ENCODE data around the gene SCNN1B. TPM values are rescaled to one million over a fixed set of nuclear protein-coding genes. Genes with fewer than 3 reads are reported as not detected.

The SCNN1B gene
- total RNA-seq, 1 experiment from 2014 or later: 2.5 TPM

DNA sequence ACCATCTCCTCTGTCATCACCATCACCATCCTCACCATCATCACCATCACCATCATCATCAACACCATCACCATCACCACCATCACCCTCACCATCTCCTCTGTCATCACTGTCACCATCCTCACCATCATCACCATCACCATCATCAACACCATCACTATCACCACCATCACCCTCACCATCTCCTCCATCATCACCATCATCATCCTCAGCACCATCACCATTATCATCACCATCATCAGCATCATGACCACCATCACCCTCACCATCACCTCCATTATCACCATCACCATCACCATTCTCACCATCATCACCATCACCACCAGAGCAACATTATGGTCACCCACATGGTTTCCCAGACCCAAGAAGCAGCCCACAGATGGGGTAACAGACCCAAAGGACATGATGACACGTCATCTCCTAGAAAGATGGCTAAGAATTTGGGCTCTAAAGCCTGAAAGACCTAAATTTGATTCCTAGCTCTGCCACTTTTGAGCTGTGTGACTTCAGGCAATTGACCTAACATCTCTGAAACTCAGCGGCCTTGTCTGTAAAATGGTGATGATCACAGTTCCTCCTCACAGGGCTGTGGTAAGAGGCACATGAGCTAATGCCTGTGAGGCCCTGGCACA lies 14.6 kb downstream of the SCNN1B start:
- Histone ChIP-seq H3K4me1 (ENCODE audit: insufficient read depth, low read length, poor library complexity, severe bottlenecking) (no peaks in the 10 kb centered on the region), H3K27me3 (replicated peaks; ENCODE audit: insufficient read depth, low read depth, low read length, poor library complexity) (no peaks in the 10 kb centered on the region), H3K9me3 (ENCODE audit: low read depth, low read length, poor library complexity, severe bottlenecking) (no peaks in the 10 kb centered on the region), H3K36me3 (ENCODE audit: insufficient read depth, low read length, poor library complexity, severe bottlenecking) (no peaks in the 10 kb centered on the region), H3K4me3 (ENCODE audit: low read depth, low read length, poor library complexity, severe bottlenecking) (no peak overlapping the region), H3K27ac (ENCODE audit: low read depth, low read length, poor library complexity, severe bottlenecking) (no peak overlapping the region)
- intact Hi-C loops (cut with micrococcal nuclease; ENCODE audit: unreplicated experiment): no loop called here
- CTCF ChIA-PET: no interaction called here
- no TSS peak for BruUV-seq (replicated peaks)
- DNase-seq (ENCODE audit: low spot score): no peak
- no peak for TF ChIP-seq CTCF (conservative IDR thresholded peaks at IDR 0.05; ENCODE audit: low read depth, low read length)
- no peak for TF ChIP-seq EZH2 (IDR thresholded peaks at IDR 0.05; ENCODE audit: borderline replicate concordance, low read depth, low read length, poor library complexity, severe bottlenecking)
- POLR2A ChIA-PET (ENCODE audit: low non-redundant PET): no interaction called here

GRCh38 chr16:23317266-23317661 lies 15.2 kb downstream of the SCNN1B start:
- TF ChIP-seq EZH2 (IDR thresholded peaks at IDR 0.05; ENCODE audit: borderline replicate concordance, low read depth, low read length, poor library complexity, severe bottlenecking): no peak
- no peak for TF ChIP-seq CTCF (conservative IDR thresholded peaks at IDR 0.05; ENCODE audit: low read depth, low read length)
- Histone ChIP-seq H3K4me3 (ENCODE audit: low read depth, low read length, poor library complexity, severe bottlenecking) (no peak overlapping the region), H3K27ac (ENCODE audit: low read depth, low read length, poor library complexity, severe bottlenecking) (no peak overlapping the region), H3K4me1 (ENCODE audit: insufficient read depth, low read length, poor library complexity, severe bottlenecking) (no peaks in the 10 kb centered on the region), H3K9me3 (ENCODE audit: low read depth, low read length, poor library complexity, severe bottlenecking) (no peaks in the 10 kb centered on the region), H3K27me3 (replicated peaks; ENCODE audit: insufficient read depth, low read depth, low read length, poor library complexity) (no peaks in the 10 kb centered on the region), H3K36me3 (ENCODE audit: insufficient read depth, low read length, poor library complexity, severe bottlenecking) (no peaks in the 10 kb centered on the region)
- DNase-seq (ENCODE audit: low spot score): no peak
- BruUV-seq (replicated peaks): no TSS peak
- CTCF ChIA-PET: no interaction called here
- intact Hi-C loops (cut with micrococcal nuclease; ENCODE audit: unreplicated experiment): no loop called here
- POLR2A ChIA-PET (ENCODE audit: low non-redundant PET): no interaction called here

DNA sequence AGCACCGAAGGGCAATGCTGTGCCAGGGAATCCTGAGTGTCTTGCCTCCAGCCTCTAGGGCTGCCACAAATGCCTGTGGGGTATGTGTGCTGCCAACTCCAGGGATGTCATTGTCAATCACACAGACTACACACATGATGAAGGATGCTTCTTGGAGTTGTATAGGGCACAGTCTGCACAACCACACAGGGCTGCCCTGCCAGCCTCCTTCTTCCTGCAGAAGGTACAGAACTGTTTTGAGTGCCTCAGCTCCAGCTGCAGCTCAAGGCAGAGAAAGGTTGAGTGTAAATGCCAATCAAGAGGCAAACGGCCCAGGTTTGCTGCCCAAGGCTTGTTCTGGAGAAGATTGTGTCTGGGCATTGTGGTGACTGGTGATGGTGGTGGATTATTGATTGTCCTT lies 15.6 kb downstream of the SCNN1B start:
- no TSS peak for BruUV-seq (replicated peaks)
- no peaks in the 10 kb centered on the region for H3K36me3 ChIP-seq (ENCODE audit: insufficient read depth, low read length, poor library complexity, severe bottlenecking)
- no peak overlapping the region for H3K27ac ChIP-seq (ENCODE audit: low read depth, low read length, poor library complexity, severe bottlenecking)
- CTCF ChIA-PET: no interaction called here
- H3K4me1 ChIP-seq (ENCODE audit: insufficient read depth, low read length, poor library complexity, severe bottlenecking): no peaks in the 10 kb centered on the region
- no peak for DNase-seq (ENCODE audit: low spot score)
- no peaks in the 10 kb centered on the region for H3K27me3 ChIP-seq (replicated peaks; ENCODE audit: insufficient read depth, low read depth, low read length, poor library complexity)
- no peaks in the 10 kb centered on the region for H3K9me3 ChIP-seq (ENCODE audit: low read depth, low read length, poor library complexity, severe bottlenecking)
- no peak overlapping the region for H3K4me3 ChIP-seq (ENCODE audit: low read depth, low read length, poor library complexity, severe bottlenecking)
- TF ChIP-seq CTCF (conservative IDR thresholded peaks at IDR 0.05; ENCODE audit: low read depth, low read length): no peak
- no peak for TF ChIP-seq EZH2 (IDR thresholded peaks at IDR 0.05; ENCODE audit: borderline replicate concordance, low read depth, low read length, poor library complexity, severe bottlenecking)
- intact Hi-C loops (cut with micrococcal nuclease; ENCODE audit: unreplicated experiment): no loop called here
- POLR2A ChIA-PET (ENCODE audit: low non-redundant PET): no interaction called here
